GM21423 (cell line): ENCODE data around the gene CDC23.
"Not testable (repeated sequence)": the region's sequence is repeated elsewhere in the genome, so short reads cannot be mapped to it uniquely, and the experiment has no call there.

Source experiments
- ATAC-seq: cut with Tn5 transposase; IDR thresholded peaks from one replicate; pipeline ENCODE4 v1.9.1; 2021; ENCODE audit warnings: mild to moderate bottlenecking, moderate library complexity; ENCODE audit not compliant: unreplicated experiment

Gene CDC23

GRCh38 chr5:138223532-138223931, 10.4 kb upstream of the CDC23 start:
- no peak for ATAC-seq

GRCh38 chr5:138216799-138217198, 3.7 kb upstream of the CDC23 start:
- ATAC-seq: no peak

- peak; percentile 7 for ATAC-seq
Measured at GRCh38 chr5:138212828-138213160, 329 bp downstream of the CDC23 start.

- no peak for ATAC-seq
Measured at GRCh38 chr5:138210985-138211384, 2.1 kb downstream of the CDC23 start.

- ATAC-seq: not testable (repeated sequence)
Measured at GRCh38 chr5:138193859-138194258, 19.3 kb downstream of the CDC23 start.

- no peak for ATAC-seq
Measured at GRCh38 chr5:138192826-138193225, 20.3 kb downstream of the CDC23 start.

- ATAC-seq: no peak
Measured at GRCh38 chr5:138188626-138189025, 24.5 kb downstream of the CDC23 start.

GRCh38 chr5:138186002-138186447, 27.1 kb downstream of the CDC23 start:
- no peak for ATAC-seq

GRCh38 chr5:138182808-138183207, 30.3 kb downstream of the CDC23 start:
- ATAC-seq: no peak

- ATAC-seq: no peak
Measured at GRCh38 chr5:138180841-138181240, 32.3 kb downstream of the CDC23 start.

GRCh38 chr5:138180183-138180782, 32.8 kb downstream of the CDC23 start:
- no peak for ATAC-seq

- no peak for ATAC-seq
Measured at GRCh38 chr5:138179277-138179857, 33.8 kb downstream of the CDC23 start.

GRCh38 chr5:138178516-138179276, 34.4 kb downstream of the CDC23 start, which contains the start of the genes BRD8 and KIF20A:
Gene BRD8, minus strand, starts transcription at chr5:138178630. Its CDS starts 16 bp downstream, at chr5:138178614.
Gene KIF20A, plus strand, starts transcription at chr5:138179112. Its CDS starts 569 bp downstream, at chr5:138179681.
- ATAC-seq: peak; percentile 82

- ATAC-seq: no peak
Measured at GRCh38 chr5:138177941-138178515, 35.1 kb downstream of the CDC23 start.

- ATAC-seq: no peak
Measured at GRCh38 chr5:138170299-138170698, 42.8 kb downstream of the CDC23 start.

GRCh38 chr5:138169124-138169523, 44.0 kb downstream of the CDC23 start:
- ATAC-seq: no peak

- no peak for ATAC-seq
Measured at GRCh38 chr5:138163721-138164120, 49.4 kb downstream of the CDC23 start.

- no peak for ATAC-seq
Measured at GRCh38 chr5:138160706-138161105, 52.4 kb downstream of the CDC23 start.

GRCh38 chr5:138159666-138160065, 53.5 kb downstream of the CDC23 start:
- no peak for ATAC-seq

- no peak for ATAC-seq
Measured at GRCh38 chr5:138157626-138158025, 55.5 kb downstream of the CDC23 start.

GRCh38 chr5:138155977-138156376, 57.1 kb downstream of the CDC23 start:
- ATAC-seq: not testable (repeated sequence)

- no peak for ATAC-seq
Measured at GRCh38 chr5:138149530-138149929, 63.6 kb downstream of the CDC23 start.
